Memory B cell (primary cell): Measurements from ENCODE around the gene GIMAP7.
"Not testable (repeated sequence)": the region's sequence is repeated elsewhere in the genome, so short reads cannot be mapped to it uniquely, and the experiment has no call there.

Source experiments
- ATAC-seq: fragments of 150-1000 bp; cut with Tn5 transposase; 2 replicates; pipeline ENCODE4 v1.10.0; 2021; ENCODE audit warnings: low read depth, mild to moderate bottlenecking, moderate library complexity
- DNase-seq, 2 donors: peaks; one replicate each; pipeline ENCODE4 v3.0.0; 2022; ENCODE audit warnings: low spot score in 2 of 2
- H3K27ac Mint-ChIP-seq: one replicate; pipeline ENCODE4 v1.8.0; 2022; ENCODE audit warnings: mild to moderate bottlenecking, moderate library complexity, mixed read lengths
- H3K27me3 Mint-ChIP-seq: one replicate; pipeline ENCODE4 v1.8.0; 2022; ENCODE audit warnings: mixed read lengths
- H3K36me3 Mint-ChIP-seq: one replicate; pipeline ENCODE4 v1.8.0; 2022; ENCODE audit warnings: mild to moderate bottlenecking, mixed read lengths
- H3K4me1 Mint-ChIP-seq: one replicate; pipeline ENCODE4 v1.8.0; 2022; ENCODE audit warnings: mixed read lengths
- H3K4me3 Mint-ChIP-seq: one replicate; pipeline ENCODE4 v1.8.0; 2022; ENCODE audit warnings: mild to moderate bottlenecking, moderate library complexity, mixed read lengths
- H3K9me3 Mint-ChIP-seq: one replicate; pipeline ENCODE4 v1.8.0; 2022; ENCODE audit warnings: mixed read lengths

The GIMAP7 gene

DNA sequence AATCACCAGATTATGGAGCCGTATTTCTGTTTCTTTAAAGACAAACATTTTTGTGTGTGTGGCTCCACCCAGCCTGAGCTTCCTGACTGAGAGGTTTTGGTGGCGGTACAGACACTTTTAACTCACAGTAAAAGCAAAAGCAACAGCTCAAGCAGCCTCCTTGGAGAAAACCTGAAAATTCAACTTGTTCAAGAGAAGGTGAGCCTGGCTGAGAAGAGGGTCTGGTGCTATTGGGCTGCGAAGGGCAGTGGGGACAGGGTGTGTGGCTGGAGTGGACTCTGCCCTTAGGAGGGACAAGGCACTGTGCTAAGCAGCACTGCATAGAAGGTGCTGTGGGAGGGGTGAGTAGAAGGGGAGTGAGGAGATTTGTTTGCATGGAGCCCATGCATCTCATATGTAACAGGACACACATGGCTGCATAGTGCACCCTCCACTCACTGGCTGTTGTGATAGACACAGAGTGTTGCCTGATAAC is at the start of gene GIMAP7:
TSS of gene GIMAP7 (plus strand) at position 125 of the 475 bp plus-strand sequence. CDS start 5,103 bp downstream, outside the sequence.
- ATAC-seq (no peak), DNase-seq (no peak)
- Mint-ChIP-seq H3K4me1 (peaks cover 3% of the 10 kb centered on the region), H3K4me3 (peak within 1 kb of the TSS; percentile 47), H3K9me3 (peaks cover 4% of the 10 kb centered on the region), H3K27ac (no peak within 1 kb of the TSS), H3K27me3 (peaks cover 3% of the 10 kb centered on the region), H3K36me3 (no peaks in the 10 kb centered on the region)

DNA sequence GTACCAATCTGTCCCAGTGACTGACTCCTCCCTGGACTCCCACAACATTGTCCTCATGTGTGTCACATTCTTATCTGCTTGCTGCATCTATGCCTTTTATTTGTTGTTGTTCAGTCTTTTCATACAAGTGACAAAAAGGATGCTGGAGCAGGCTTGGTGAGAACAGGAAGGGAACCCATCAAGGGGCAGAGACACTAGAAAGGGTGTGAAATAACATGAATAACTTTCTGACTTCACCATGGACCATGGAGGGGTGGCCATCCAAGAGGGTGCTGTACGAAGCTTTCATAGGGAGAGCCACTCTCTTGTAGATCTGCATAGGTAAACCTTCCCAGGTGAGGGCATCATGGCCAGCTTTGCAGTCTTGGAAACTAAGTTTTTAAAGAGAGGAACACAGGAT is 49.7 kb upstream of the GIMAP7 start:
- Mint-ChIP-seq H3K9me3 (peaks cover 25% of the 10 kb centered on the region), H3K27me3 (peaks cover 3% of the 10 kb centered on the region), H3K36me3 (peaks cover 17% of the 10 kb centered on the region), H3K27ac (no peak overlapping the region), H3K4me1 (no peaks in the 10 kb centered on the region), H3K4me3 (no peak overlapping the region)
- DNase-seq: no peak
- ATAC-seq: no peak

DNA sequence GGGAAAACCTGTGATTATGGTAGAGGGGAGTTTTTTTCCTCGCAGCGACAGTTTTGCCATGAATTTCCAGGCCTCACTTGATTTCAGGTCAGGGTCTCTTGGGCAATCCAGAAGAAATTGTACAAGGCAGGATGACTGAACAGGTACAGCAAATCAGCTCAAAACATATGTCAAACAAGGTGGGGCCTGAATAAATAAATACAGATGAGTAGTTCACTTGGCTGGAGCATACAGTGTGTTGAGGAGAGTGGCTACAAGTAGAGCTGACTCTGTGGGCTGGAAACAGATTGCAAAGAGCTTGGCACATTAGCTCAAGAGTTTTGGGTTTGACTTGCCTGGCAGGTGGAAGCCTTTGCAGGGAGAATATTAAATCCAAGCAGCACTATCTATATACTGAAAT is 49.3 kb upstream of the GIMAP7 start:
- no peaks in the 10 kb centered on the region for H3K4me1 Mint-ChIP-seq
- ATAC-seq: no peak
- DNase-seq: no peak
- H3K36me3 Mint-ChIP-seq: peaks cover 17% of the 10 kb centered on the region
- H3K9me3 Mint-ChIP-seq: peaks cover 22% of the 10 kb centered on the region
- H3K27me3 Mint-ChIP-seq: peaks cover 3% of the 10 kb centered on the region
- no peak overlapping the region for H3K4me3 Mint-ChIP-seq
- no peak overlapping the region for H3K27ac Mint-ChIP-seq

DNA sequence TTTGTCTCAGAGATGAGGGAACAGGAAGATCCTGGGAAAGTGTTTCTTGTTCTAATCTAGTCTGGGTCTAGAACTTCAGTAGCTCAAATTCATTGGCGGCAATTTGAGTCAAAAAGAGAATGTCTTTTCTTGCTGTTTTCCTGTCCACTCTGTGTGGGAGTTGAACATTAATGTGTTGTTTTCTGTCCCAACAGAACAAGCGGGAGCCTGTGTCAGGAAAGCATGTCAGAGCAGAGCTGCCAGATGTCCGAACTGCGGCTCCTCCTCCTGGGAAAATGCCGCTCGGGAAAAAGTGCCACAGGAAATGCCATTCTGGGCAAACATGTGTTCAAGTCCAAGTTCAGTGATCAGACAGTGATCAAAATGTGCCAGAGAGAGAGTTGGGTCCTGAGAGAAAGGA is 48.2 kb upstream of the GIMAP7 start:
- no peak for ATAC-seq
- Mint-ChIP-seq H3K27me3 (peaks cover 3% of the 10 kb centered on the region), H3K9me3 (peaks cover 17% of the 10 kb centered on the region), H3K4me3 (no peak overlapping the region), H3K36me3 (peaks cover 17% of the 10 kb centered on the region), H3K4me1 (no peaks in the 10 kb centered on the region), H3K27ac (no peak overlapping the region)
- no peak for DNase-seq

DNA sequence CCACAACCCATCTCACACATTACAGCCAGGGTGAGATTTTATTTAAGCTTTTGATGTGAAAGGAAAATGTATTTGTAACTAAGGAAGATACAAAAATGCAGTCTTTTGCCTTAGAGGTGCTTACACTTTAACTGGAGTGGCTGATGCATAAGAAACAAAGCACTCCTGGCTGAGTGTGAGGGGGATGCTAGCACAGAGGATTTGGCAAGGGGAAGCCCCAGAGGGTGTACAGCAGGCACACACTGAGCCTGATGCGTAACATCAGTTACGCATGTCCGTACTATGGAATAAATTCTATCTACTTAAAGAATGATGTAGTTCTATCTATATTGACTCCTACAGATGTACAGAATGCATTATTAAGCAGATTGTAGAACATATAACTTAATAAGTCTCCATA is 46.4 kb upstream of the GIMAP7 start:
- no peak overlapping the region for H3K27ac Mint-ChIP-seq
- no peaks in the 10 kb centered on the region for H3K4me1 Mint-ChIP-seq
- H3K36me3 Mint-ChIP-seq: peaks cover 7% of the 10 kb centered on the region
- DNase-seq: no peak
- no peak for ATAC-seq
- peaks cover 3% of the 10 kb centered on the region for H3K27me3 Mint-ChIP-seq
- H3K9me3 Mint-ChIP-seq: peaks cover 4% of the 10 kb centered on the region
- H3K4me3 Mint-ChIP-seq: no peak overlapping the region

DNA sequence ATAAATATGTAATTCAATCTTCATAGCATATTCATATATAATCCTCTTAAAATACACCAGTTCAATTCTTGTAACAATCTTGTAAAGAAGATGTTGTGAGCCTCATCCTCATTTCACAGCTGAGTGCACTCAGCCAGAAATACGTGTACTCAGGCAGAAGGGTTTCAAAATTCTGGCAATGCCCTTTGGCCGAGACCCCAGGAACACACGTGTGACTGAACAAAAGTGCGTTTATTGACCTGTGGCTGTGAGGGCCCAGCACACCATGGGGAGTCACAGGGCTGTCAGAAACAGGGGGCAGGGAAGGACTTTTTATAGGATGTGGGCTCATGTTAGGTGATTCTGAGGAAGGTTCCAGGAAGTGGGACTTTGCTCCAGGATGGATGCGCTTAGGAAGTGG is 42.8 kb upstream of the GIMAP7 start:
- no peak overlapping the region for H3K27ac Mint-ChIP-seq
- H3K4me3 Mint-ChIP-seq: no peak overlapping the region
- ATAC-seq: no peak
- H3K9me3 Mint-ChIP-seq: no peaks in the 10 kb centered on the region
- DNase-seq: no peak
- peaks cover 7% of the 10 kb centered on the region for H3K36me3 Mint-ChIP-seq
- H3K4me1 Mint-ChIP-seq: no peaks in the 10 kb centered on the region
- H3K27me3 Mint-ChIP-seq: peaks cover 10% of the 10 kb centered on the region

DNA sequence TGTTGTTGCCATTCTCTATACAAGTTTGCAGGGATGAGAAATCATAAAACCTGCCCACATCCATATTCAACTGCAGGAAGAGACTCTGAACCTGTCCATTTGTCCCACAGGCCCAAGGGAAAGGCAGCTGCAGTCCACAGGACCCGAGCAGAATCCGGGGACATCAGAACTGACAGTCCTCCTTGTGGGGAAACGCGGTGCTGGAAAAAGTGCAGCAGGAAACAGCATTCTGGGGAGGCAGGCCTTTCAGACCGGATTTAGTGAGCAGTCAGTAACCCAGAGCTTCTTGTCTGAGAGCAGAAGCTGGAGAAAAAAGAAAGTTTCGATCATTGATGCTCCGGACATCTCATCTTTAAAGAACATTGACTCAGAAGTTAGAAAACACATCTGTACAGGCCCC is 40.8 kb upstream of the GIMAP7 start:
- ATAC-seq (no peak), DNase-seq (no peak)
- no peaks in the 10 kb centered on the region for H3K4me1 Mint-ChIP-seq
- peaks cover 10% of the 10 kb centered on the region for H3K27me3 Mint-ChIP-seq
- H3K36me3 Mint-ChIP-seq: peaks cover 2% of the 10 kb centered on the region
- H3K4me3 Mint-ChIP-seq: no peak overlapping the region
- H3K9me3 Mint-ChIP-seq: no peaks in the 10 kb centered on the region
- no peak overlapping the region for H3K27ac Mint-ChIP-seq

DNA sequence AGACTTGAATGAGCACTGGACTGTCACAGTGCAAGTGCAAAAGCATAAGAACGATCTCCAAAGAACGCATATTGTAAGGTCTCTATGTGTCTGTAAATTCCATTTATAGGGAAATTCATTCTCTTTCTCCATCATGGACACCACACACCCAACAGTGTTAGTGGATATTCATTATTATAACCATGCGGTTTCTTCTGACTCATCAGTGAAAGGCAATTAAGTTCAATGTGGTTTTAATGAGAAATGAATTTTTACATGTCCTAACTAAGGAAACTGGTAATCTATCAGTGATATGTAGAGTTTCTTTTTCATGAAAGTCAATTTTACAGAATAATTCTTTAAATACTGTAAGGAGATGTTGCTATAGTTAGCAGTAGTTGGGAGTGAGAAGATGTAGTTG is 38.4 kb upstream of the GIMAP7 start:
- H3K27ac Mint-ChIP-seq: no peak overlapping the region
- peaks cover 10% of the 10 kb centered on the region for H3K27me3 Mint-ChIP-seq
- no peaks in the 10 kb centered on the region for H3K9me3 Mint-ChIP-seq
- peaks cover 2% of the 10 kb centered on the region for H3K36me3 Mint-ChIP-seq
- ATAC-seq: no peak
- H3K4me1 Mint-ChIP-seq: peaks cover under 1% of the 10 kb centered on the region
- H3K4me3 Mint-ChIP-seq: no peak overlapping the region
- no peak for DNase-seq

DNA sequence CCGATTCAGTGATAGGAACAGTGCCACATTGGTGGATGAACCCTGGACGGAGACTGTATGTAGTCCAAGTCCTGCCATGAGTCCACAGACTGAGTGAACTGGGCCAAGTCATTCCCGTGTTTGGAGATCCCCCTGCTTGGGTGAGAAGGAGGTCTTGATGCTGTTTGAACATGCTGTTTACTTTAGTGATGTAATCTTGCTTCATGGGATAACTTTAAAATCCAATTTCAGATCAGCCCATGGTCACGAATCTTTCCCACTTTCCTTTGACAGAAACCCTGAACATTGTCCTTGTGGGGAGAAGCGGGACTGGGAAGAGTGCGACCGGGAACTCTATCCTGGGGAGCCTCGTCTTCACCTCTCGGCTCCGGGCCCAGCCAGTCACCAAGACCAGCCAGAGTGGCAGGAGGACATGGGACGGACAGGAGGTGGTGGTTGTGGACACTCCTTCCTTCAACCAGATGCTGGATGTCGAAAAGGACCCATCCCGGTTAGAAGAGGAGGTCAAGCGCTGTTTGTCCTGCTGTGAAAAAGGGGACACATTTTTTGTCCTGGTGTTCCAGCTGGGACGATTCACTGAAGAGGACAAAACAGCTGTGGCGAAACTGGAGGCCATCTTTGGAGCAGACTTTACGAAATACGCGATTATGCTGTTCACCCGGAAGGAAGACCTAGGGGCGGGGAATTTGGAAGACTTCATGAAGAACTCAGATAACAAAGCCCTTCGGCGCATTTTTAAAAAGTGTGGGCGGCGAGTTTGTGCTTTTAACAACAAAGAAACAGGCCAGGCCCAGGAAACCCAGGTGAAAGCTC is 37.6 kb upstream of the GIMAP7 start:
- Mint-ChIP-seq H3K27me3 (peaks cover 14% of the 10 kb centered on the region), H3K9me3 (no peaks in the 10 kb centered on the region), H3K4me1 (peaks cover 5% of the 10 kb centered on the region), H3K27ac (no peak overlapping the region), H3K4me3 (no peak overlapping the region), H3K36me3 (peaks cover 2% of the 10 kb centered on the region)
- no peak for ATAC-seq
- DNase-seq: no peak

DNA sequence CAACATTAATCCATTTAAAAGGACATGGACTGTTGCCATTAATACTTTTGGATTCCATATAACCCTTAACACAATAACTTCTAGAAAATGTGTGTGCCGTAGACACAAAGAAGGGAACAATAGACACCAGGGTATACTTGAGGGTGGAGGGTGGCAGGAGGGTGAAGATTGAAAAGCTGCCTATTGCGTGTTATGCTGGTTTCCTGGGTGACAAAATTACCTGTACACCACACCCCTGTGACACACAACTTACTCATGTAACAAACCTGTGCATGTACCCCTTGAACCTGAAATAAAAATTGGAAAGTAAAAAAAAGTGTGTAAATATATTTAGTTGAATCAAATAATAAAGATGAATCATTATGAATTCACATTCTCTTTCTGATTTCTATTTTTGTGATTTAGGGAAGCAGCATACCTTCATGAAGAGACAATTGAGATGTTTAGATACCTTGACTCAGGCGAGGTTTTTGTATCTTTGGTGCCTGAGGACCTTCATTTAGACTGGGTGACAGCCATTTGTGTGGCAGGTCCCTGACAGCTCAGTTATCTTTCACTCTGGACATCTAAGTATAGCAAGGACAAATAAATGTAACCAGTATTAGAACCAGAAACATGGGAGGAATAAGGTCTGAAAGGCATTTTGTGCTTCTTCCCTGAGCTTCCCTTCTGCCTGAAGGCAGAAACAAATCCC is 35.5 kb upstream of the GIMAP7 start:
- H3K4me3 Mint-ChIP-seq: no peak overlapping the region
- no peak for DNase-seq
- H3K9me3 Mint-ChIP-seq: no peaks in the 10 kb centered on the region
- peaks cover 19% of the 10 kb centered on the region for H3K27me3 Mint-ChIP-seq
- peaks cover 2% of the 10 kb centered on the region for H3K36me3 Mint-ChIP-seq
- no peak for ATAC-seq
- no peak overlapping the region for H3K27ac Mint-ChIP-seq
- H3K4me1 Mint-ChIP-seq: peaks cover 12% of the 10 kb centered on the region

DNA sequence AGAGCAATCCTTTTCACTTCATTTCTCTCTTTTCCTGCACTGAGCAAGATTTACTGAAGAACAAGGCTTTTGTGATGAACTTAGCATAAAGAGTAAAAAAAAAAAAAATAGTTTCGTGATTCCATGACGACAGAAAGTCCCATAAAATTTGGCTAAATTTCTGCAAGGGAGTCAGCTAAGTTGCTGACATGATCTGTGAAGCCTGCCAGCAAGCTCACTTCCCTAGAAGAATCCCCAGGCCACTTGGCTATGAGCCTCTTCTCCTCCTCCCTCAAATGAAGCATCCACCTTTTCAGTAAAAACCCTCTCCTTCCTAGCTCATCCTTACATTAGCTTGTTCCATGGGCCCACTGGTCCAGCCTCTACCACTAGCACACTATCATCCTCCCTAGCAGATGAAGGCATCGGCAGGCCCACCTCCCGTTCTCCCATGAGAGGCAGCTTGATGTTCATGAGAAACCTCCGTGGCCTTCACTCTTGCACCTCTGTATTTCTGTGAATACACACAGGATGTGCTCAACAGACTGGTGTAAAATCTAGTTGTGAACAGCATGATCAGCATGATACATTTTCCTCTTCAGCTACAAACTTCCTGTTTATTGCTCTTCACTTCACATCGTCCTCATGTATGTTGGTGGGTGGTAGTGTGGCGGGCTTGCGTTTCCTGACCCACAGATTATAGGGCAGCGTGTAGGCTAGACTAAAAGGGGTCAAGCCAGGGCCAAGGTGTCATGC is 33.3 kb upstream of the GIMAP7 start:
- H3K36me3 Mint-ChIP-seq: no peaks in the 10 kb centered on the region
- DNase-seq: no peak
- H3K4me1 Mint-ChIP-seq: peaks cover 13% of the 10 kb centered on the region
- H3K9me3 Mint-ChIP-seq: no peaks in the 10 kb centered on the region
- H3K27me3 Mint-ChIP-seq: peaks cover 16% of the 10 kb centered on the region
- H3K27ac Mint-ChIP-seq: no peak overlapping the region
- H3K4me3 Mint-ChIP-seq: no peak overlapping the region
- no peak for ATAC-seq

DNA sequence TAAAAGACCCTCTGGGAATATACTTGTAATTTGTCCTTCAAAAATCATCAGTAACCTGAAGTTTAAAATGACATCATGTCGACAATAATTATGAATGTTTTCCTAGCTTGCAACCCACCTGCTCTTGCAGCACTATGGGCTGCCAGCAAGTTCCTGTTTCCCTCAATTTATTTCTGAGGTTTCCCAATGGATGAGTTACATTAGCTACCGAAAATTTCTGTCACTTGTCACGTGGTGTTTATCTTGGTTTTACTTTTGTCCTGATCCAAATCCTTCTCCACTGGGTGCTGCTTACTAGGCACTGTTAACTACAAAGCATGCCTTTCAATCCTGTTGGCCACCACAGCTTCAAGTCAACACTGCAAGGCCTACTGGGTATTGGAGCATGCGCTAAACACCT is 32.8 kb upstream of the GIMAP7 start:
- Mint-ChIP-seq H3K27me3 (peaks cover 17% of the 10 kb centered on the region), H3K4me3 (no peak overlapping the region), H3K36me3 (no peaks in the 10 kb centered on the region), H3K4me1 (peaks cover 13% of the 10 kb centered on the region), H3K27ac (no peak overlapping the region), H3K9me3 (peaks cover 1% of the 10 kb centered on the region)
- no peak for ATAC-seq
- DNase-seq: no peak

DNA sequence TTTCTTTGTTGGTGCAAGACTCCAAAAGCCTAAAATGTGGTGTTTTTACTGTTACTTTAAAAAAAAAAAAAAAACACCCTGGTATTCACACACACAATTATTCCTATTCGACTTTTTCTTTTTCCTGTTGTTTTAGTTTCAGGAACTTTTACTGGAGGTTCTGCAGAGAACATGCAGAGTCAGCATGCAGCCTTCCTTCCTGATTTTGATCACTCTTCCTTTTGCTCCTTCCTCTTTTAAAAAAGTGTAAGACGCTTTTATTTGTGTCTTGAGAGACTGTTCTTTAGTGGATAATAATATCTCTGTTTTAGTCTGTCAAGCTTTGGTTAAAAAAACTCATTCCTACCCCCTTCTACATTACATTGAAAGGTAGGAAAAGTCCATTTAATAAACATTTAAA is 31.2 kb upstream of the GIMAP7 start:
- Mint-ChIP-seq H3K27me3 (peaks cover 15% of the 10 kb centered on the region), H3K4me1 (peaks cover 13% of the 10 kb centered on the region)
- H3K4me3 Mint-ChIP-seq, H3K27ac Mint-ChIP-seq, H3K36me3 Mint-ChIP-seq, ATAC-seq, H3K9me3 Mint-ChIP-seq, DNase-seq: not testable (repeated sequence)

DNA sequence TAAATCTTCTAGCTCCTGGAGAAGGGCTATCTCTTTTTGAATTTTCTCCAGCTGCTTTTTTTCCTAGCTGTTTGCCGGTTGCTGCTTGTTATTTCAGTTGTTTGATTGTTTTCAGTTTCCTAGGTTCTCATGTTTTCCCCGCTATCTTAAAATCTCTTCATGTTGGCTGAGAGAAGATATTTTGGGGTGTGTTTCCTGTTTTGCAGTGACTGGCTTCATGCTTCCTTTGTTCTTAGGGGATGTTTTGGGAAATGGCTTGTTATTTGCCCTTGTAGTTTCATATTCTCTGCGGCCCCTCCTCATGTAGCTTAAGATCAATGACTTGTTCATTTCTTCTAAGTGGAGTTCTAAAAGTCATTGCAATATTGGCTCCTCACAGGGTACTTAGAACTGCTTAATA is 30.6 kb upstream of the GIMAP7 start:
- H3K4me3 Mint-ChIP-seq, H3K36me3 Mint-ChIP-seq, H3K9me3 Mint-ChIP-seq, ATAC-seq, H3K27ac Mint-ChIP-seq, DNase-seq: not testable (repeated sequence)
- Mint-ChIP-seq H3K4me1 (peaks cover 13% of the 10 kb centered on the region), H3K27me3 (peaks cover 15% of the 10 kb centered on the region)
